IMR-90 (cell line): ENCODE data around the gene TRAPPC10. TPM values are rescaled to one million over a fixed set of nuclear protein-coding genes. Genes with fewer than 3 reads are reported as not detected.

Experiments
- ATAC-seq: fragments of 200-7000 bp; cut with Tn5 transposase; 2 replicates; pipeline ENCODE4 v1.9.1; 2020; ENCODE audit warnings: low read depth, mild to moderate bottlenecking, moderate library complexity
- BruUV-seq: library from RNA; stranded (reverse); fragments of 400-500 nt; replicated peaks from 2 replicates; lab custom pipeline; 2021; lab: Mats Ljungman, UMichigan
- CTCF ChIA-PET: fragments of 300-600 bp; formaldehyde crosslinking; extraction: SDS; loops from one replicate; lab custom pipeline; 2021; ENCODE audit warnings: antibody characterized with exemption; lab: Yijun Ruan, JAX
- POLR2A ChIA-PET: fragments of 300-600 bp; sonication (Branson Sonifier 250); formaldehyde crosslinking; loops from one replicate; lab custom pipeline; 2022; ENCODE audit warnings: antibody characterized with exemption; ENCODE audit not compliant: unreplicated experiment; lab: Charles Lee
- DNase-seq: peaks from one replicate; pipeline ENCODE4 v3.0.0; 2013
- H2AFZ ChIP-seq: replicated peaks from 2 replicates; pipeline ENCODE3; 2013; ENCODE audit warnings: low read length, mild to moderate bottlenecking; ENCODE audit not compliant: poor library complexity
- H2AK5ac ChIP-seq: 2 replicates; pipeline ENCODE4 v1.6.1; 2013; ENCODE audit warnings: low read depth, low read length, inconsistent platforms
- H2AK9ac ChIP-seq: replicated peaks from 2 replicates; pipeline ENCODE3; 2013; ENCODE audit warnings: mild to moderate bottlenecking, low read depth, low read length, moderate library complexity; ENCODE audit not compliant: poor library complexity
- H2BK120ac ChIP-seq: 2 replicates; pipeline ENCODE4 v1.6.1; 2013; ENCODE audit warnings: low read depth, low read length, inconsistent platforms
- H2BK15ac ChIP-seq: 3 replicates; pipeline ENCODE4 v1.6.1; 2013; ENCODE audit warnings: low read depth, low read length, inconsistent platforms
- H2BK20ac ChIP-seq: 2 replicates; pipeline ENCODE4 v1.6.1; 2013; ENCODE audit warnings: low read depth, mild to moderate bottlenecking, inconsistent platforms, low read length, moderate library complexity
- H2BK5ac ChIP-seq: 2 replicates; pipeline ENCODE4 v1.6.1; 2013; ENCODE audit warnings: mild to moderate bottlenecking, low read depth, low read length, inconsistent platforms; ENCODE audit not compliant: poor library complexity, severe bottlenecking
- H3K14ac ChIP-seq: replicated peaks from 2 replicates; pipeline ENCODE4 v1.6.1; 2013; ENCODE audit warnings: low read depth, low read length, inconsistent platforms
- H3K18ac ChIP-seq: 2 replicates; pipeline ENCODE4 v1.6.1; 2013; ENCODE audit warnings: low read depth, low read length, control low read depth
- H3K23ac ChIP-seq: 2 replicates; pipeline ENCODE4 v1.6.1; 2013; ENCODE audit warnings: low read depth, low read length, inconsistent platforms
- H3K27ac ChIP-seq: 2 replicates; pipeline ENCODE4 v1.5.1; 2013; ENCODE audit warnings: mild to moderate bottlenecking, control low read depth, low read length; ENCODE audit not compliant: insufficient read depth
- H3K27me3 ChIP-seq: 2 replicates; pipeline ENCODE4 v1.6.1; 2013; ENCODE audit warnings: low read length; ENCODE audit not compliant: control insufficient read depth, insufficient read depth
- H3K36me3 ChIP-seq: 2 replicates; pipeline ENCODE4 v1.6.1; 2013; ENCODE audit warnings: low read length, mixed read lengths; ENCODE audit not compliant: control insufficient read depth, insufficient read depth
- H3K4ac ChIP-seq: 2 replicates; pipeline ENCODE4 v1.6.1; 2013; ENCODE audit warnings: low read depth, low read length, inconsistent platforms
- H3K4me1 ChIP-seq: 2 replicates; pipeline ENCODE4 v1.6.1; 2013; ENCODE audit warnings: low read length, mixed read lengths; ENCODE audit not compliant: control insufficient read depth, insufficient read depth
- H3K4me2 ChIP-seq: 2 replicates; pipeline ENCODE4 v1.6.1; 2013; ENCODE audit warnings: low read depth, mild to moderate bottlenecking, control low read depth, low read length, moderate library complexity
- H3K4me3 ChIP-seq: 2 replicates; pipeline ENCODE4 v1.5.1; 2013; ENCODE audit warnings: low read depth, mild to moderate bottlenecking, control low read depth, low read length, moderate library complexity; ENCODE audit not compliant: insufficient read depth
- H3K56ac ChIP-seq: 2 replicates; pipeline ENCODE4 v1.6.1; 2013; ENCODE audit warnings: low read length, inconsistent platforms; ENCODE audit not compliant: insufficient read depth; ENCODE audit errors: extremely low read depth
- H3K79me1 ChIP-seq, 2 experiments: 2 replicates each; pipeline ENCODE4 v1.6.1; 2013; ENCODE audit warnings: low read length in 2 of 2, inconsistent platforms in 1 of 2, low read depth in 1 of 2
- H3K9ac ChIP-seq: 2 replicates; pipeline ENCODE4 v1.6.1; 2013; ENCODE audit warnings: low read depth, low read length, control low read depth
- H3K9me1 ChIP-seq: 2 replicates; pipeline ENCODE4 v1.6.1; 2013; ENCODE audit warnings: low read length, inconsistent platforms; ENCODE audit not compliant: insufficient read depth
- H3K9me3 ChIP-seq: 2 replicates; pipeline ENCODE4 v1.6.1; 2013; ENCODE audit warnings: low read length; ENCODE audit not compliant: control insufficient read depth, insufficient read depth
- H4K20me1 ChIP-seq: 2 replicates; pipeline ENCODE4 v1.6.1; 2013; ENCODE audit warnings: low read length, inconsistent platforms; ENCODE audit not compliant: insufficient read depth
- H4K5ac ChIP-seq: 2 replicates; pipeline ENCODE4 v1.6.1; 2013; ENCODE audit warnings: mild to moderate bottlenecking, low read depth, low read length, control low read depth
- H4K8ac ChIP-seq, 2 experiments: 2 replicates each; pipeline ENCODE4 v1.6.1; 2013; ENCODE audit warnings: low read depth in 2 of 2, low read length in 2 of 2, control low read depth in 1 of 2, inconsistent platforms in 1 of 2
- H4K91ac ChIP-seq: 2 replicates; pipeline ENCODE4 v1.6.1; 2013; ENCODE audit warnings: low read depth, low read length, inconsistent platforms; ENCODE audit not compliant: insufficient read depth
- BHLHE40 ChIP-seq: fragments of 150-350 bp; IDR thresholded peaks from 2 replicates; pipeline ENCODE4 v1.6.1; 2016; ENCODE audit warnings: mild to moderate bottlenecking, low read depth, low read length
- CEBPB ChIP-seq: IDR thresholded peaks from 2 replicates; pipeline ENCODE4 v1.6.1; 2012; ENCODE audit warnings: low read depth, low read length, improper control_type of control experiment
- CHD1 ChIP-seq: IDR thresholded peaks from 2 replicates; pipeline ENCODE4 v1.6.1; 2012; ENCODE audit warnings: low read depth, low read length, improper control_type of control experiment
- CTCF ChIP-seq: conservative IDR thresholded peaks from 2 replicates; pipeline ENCODE4 v1.5.1; 2012; ENCODE audit warnings: mild to moderate bottlenecking, low read depth, low read length, improper control_type of control experiment
- FOS ChIP-seq: fragments of 150-350 bp; IDR thresholded peaks from 2 replicates; pipeline ENCODE4 v1.6.1; 2016; ENCODE audit warnings: low read depth, low read length
- MAFK ChIP-seq: IDR thresholded peaks from 2 replicates; pipeline ENCODE4 v1.6.1; 2012; ENCODE audit warnings: low read depth, low read length, improper control_type of control experiment
- MAZ ChIP-seq: IDR thresholded peaks from 2 replicates; pipeline ENCODE4 v1.6.1; 2012; ENCODE audit warnings: low read depth, mild to moderate bottlenecking, low read length, improper control_type of control experiment, moderate library complexity, borderline replicate concordance
- MXI1 ChIP-seq: IDR thresholded peaks from 2 replicates; pipeline ENCODE4 v1.6.1; 2012; ENCODE audit warnings: low read depth, mild to moderate bottlenecking, low read length, moderate library complexity, borderline replicate concordance
- NFE2L2 ChIP-seq: fragments of 150-350 bp; IDR thresholded peaks from 2 replicates; pipeline ENCODE4 v1.6.1; 2016; ENCODE audit warnings: low read depth, mild to moderate bottlenecking, low read length
- POLR2A ChIP-seq: IDR thresholded peaks from 2 replicates; pipeline ENCODE4 v1.6.1; 2012; ENCODE audit warnings: mild to moderate bottlenecking, low read depth, low read length
- RAD21 ChIP-seq: IDR thresholded peaks from 2 replicates; pipeline ENCODE4 v1.6.1; 2012; ENCODE audit warnings: low read length, improper control_type of control experiment
- RCOR1 ChIP-seq: IDR thresholded peaks from 2 replicates; pipeline ENCODE4 v1.6.1; 2012; ENCODE audit warnings: mild to moderate bottlenecking, low read length, improper control_type of control experiment; ENCODE audit not compliant: insufficient replicate concordance
- SMC3 ChIP-seq: fragments of 150-350 bp; IDR thresholded peaks from 2 replicates; pipeline ENCODE4 v1.6.1; 2016; ENCODE audit warnings: low read depth, mild to moderate bottlenecking, antibody characterized with exemption, low read length, moderate library complexity
- USF2 ChIP-seq: fragments of 150-350 bp; IDR thresholded peaks from 2 replicates; pipeline ENCODE4 v1.6.1; 2017; ENCODE audit warnings: mild to moderate bottlenecking, antibody characterized with exemption, low read length, low read depth
- WGBS, 2 experiments: methylation state at CpG; one replicate each; pipeline versions ENCODE4 v1.1.5 to v1.1.7; 2013; ENCODE audit warnings: missing lambda C conversion rate in 2 of 2; ENCODE audit not compliant: insufficient read length in 1 of 2; ENCODE audit errors: extremely low coverage in 2 of 2; 5-methylcytosine and 5-hydroxymethylcytosine counted together
- dilution Hi-C: fragments of 300-500 bp; cut with HindIII; formaldehyde crosslinking; loops from one replicate; pipeline ENCODE4 v1.14.3; 2018; ENCODE audit warnings: low sequenced_read_pairs; ENCODE audit not compliant: unreplicated experiment
- in situ Hi-C: fragments of 300-500 bp; cut with MboI; formaldehyde crosslinking; loops from 3 replicates; pipeline ENCODE4 v1.14.3; 2019; ENCODE audit warnings: low sequenced_read_pairs, inconsistent platforms, mixed read lengths
- intact Hi-C: fragments of 100-400 bp; cut with micrococcal nuclease; formaldehyde crosslinking; loops from 2 replicates; pipeline ENCODE4 v1.10.0; 2022
- polyA plus RNA-seq, 3 experiments: library from polyadenylated mRNA; depleted of rRNA; stranded (reverse); fragments of >200 nt; gene quantifications; 2 replicates each; pipeline ENCODE4 v1.2.3, GENCODE V29; 2012; ENCODE audit warnings: low replicate concordance in 1 of 3
- total RNA-seq: library from RNA; depleted of rRNA; stranded (reverse); fragments of >200 nt; gene quantifications from 2 replicates; pipeline ENCODE4 v1.2.3, GENCODE V29; 2012

Gene TRAPPC10
- total and polyA plus RNA-seq, 2 of the 4 experiments (the other 2 are of a cell fraction), result 17.8 to 18.1 TPM

GRCh38 chr21:44063151-44063912 lies 51.2 kb downstream of the TRAPPC10 start:
- H3K9me1 ChIP-seq, result peaks cover 16% of the 10 kb centered on the region; the same call in 1 of the 2 replicates
- H2BK120ac ChIP-seq, result no peak overlapping the region
- no peak overlapping the region for H4K8ac ChIP-seq
- no peak overlapping the region for H3K18ac ChIP-seq
- H2AK5ac ChIP-seq, result no peak overlapping the region
- no peak overlapping the region for H3K4me2 ChIP-seq
- POLR2A ChIA-PET, result interaction anchor here (0.6 kb wide), 1 partner anchor 260 kb away, joined by 3 read pairs; no protein-coding TSS in a partner anchor
- H2BK20ac ChIP-seq, result no peak overlapping the region
- no peak overlapping the region for H3K9ac ChIP-seq
- H4K5ac ChIP-seq, result no peak overlapping the region
- peaks cover 13% of the 10 kb centered on the region for H4K20me1 ChIP-seq
- no peaks in the 10 kb centered on the region for H3K27me3 ChIP-seq
- intact Hi-C loops, result no loop called here
- no peaks in the 10 kb centered on the region for H3K9me3 ChIP-seq
- peaks cover 47% of the 10 kb centered on the region for H3K36me3 ChIP-seq
- H4K91ac ChIP-seq, result no peak overlapping the region
- TF ChIP-seq POLR2A (no peak), SMC3 (no peak), CTCF (no peak), MXI1 (no peak), MAZ (no peak), NFE2L2 (no peak), USF2 (no peak), MAFK (no peak), RCOR1 (no peak), CHD1 (no peak), RAD21 (no peak), FOS (no peak), BHLHE40 (no peak), CEBPB (no peak)
- CTCF ChIA-PET, result no interaction called here
- in situ Hi-C loops, result no loop called here
- H3K4me1 ChIP-seq, result no peaks in the 10 kb centered on the region
- DNase-seq, result no peak
- no peak overlapping the region for H2BK15ac ChIP-seq
- dilution Hi-C loops, result no loop called here
- no peak overlapping the region for H2AK9ac ChIP-seq
- 97% methylated on average over 5 of the region's 19 CpGs; no CpG with 5 or more reads in 1 of the 2 experiments for WGBS, 2 experiments
- no peak for ATAC-seq
- no peak overlapping the region for H3K14ac ChIP-seq
- H3K27ac ChIP-seq, result no peak overlapping the region
- no peak overlapping the region for H3K56ac ChIP-seq
- H3K4ac ChIP-seq, result no peak overlapping the region
- peaks cover 23 to 58% of the 10 kb centered on the region in 2 experiments for H3K79me1 ChIP-seq
- no peak overlapping the region for H3K4me3 ChIP-seq
- no TSS peak for BruUV-seq
- H2BK5ac ChIP-seq, result no peak overlapping the region
- H2AFZ ChIP-seq, result no peak overlapping the region
- no peak overlapping the region for H3K23ac ChIP-seq
